ENCODE results near the gene OLIG3. TPM values are rescaled to one million over a fixed set of nuclear protein-coding genes. Genes with fewer than 3 reads are reported as not detected.

OLIG3 gene
- total RNA-seq, 1 donor from 2014 or later, result 0.14 TPM

- Mint-ChIP-seq H3K27me3 (ENCODE audit: low read depth, unreplicated experiment) (no peaks in the 10 kb centered on the region), H3K4me3 (ENCODE audit: unreplicated experiment) (no peak overlapping the region), H3K4me1 (ENCODE audit: low read depth, unreplicated experiment) (no peaks in the 10 kb centered on the region), H3K36me3 (ENCODE audit: low read depth, unreplicated experiment) (no peaks in the 10 kb centered on the region), H3K27ac (ENCODE audit: unreplicated experiment) (no peak overlapping the region), H3K9me3 (ENCODE audit: unreplicated experiment) (peaks cover 2% of the 10 kb centered on the region)
- no peak for FAIRE-seq
- TF ChIP-seq CTCF (IDR thresholded peaks at IDR 0.05; ENCODE audit: insufficient read depth, low read depth, low read length) (no peak), EZH2 (IDR thresholded peaks at IDR 0.05; ENCODE audit: insufficient read depth, low read length) (no peak)
- Histone ChIP-seq H3K27ac (ENCODE audit: low read depth, low read length) (no peak overlapping the region), H3K9ac (ENCODE audit: low read length) (no peak overlapping the region), H3K27me3 (ENCODE audit: insufficient read depth, low read length) (no peaks in the 10 kb centered on the region), H3K79me2 (ENCODE audit: insufficient read depth, low read length) (no peaks in the 10 kb centered on the region), H4K20me1 (ENCODE audit: insufficient read depth, low read length) (no peaks in the 10 kb centered on the region), H2AFZ (ENCODE audit: low read depth, low read length) (no peak overlapping the region), H3K9me3 (ENCODE audit: insufficient read depth, low read depth, low read length) (no peaks in the 10 kb centered on the region), H3K4me1 (ENCODE audit: insufficient read depth, low read length) (no peaks in the 10 kb centered on the region), H3K4me2 (ENCODE audit: low read length) (no peak overlapping the region), H3K36me3 (ENCODE audit: insufficient read depth, low read length) (no peaks in the 10 kb centered on the region), H3K4me3 (ENCODE audit: insufficient read depth, low read depth, low read length) (no peak overlapping the region)
- no peak for DNase-seq (ENCODE audit: low read depth)
These were observed 47.4 kb upstream of the OLIG3 start for GRCh38 chr6:137541534-137542063.

DNA sequence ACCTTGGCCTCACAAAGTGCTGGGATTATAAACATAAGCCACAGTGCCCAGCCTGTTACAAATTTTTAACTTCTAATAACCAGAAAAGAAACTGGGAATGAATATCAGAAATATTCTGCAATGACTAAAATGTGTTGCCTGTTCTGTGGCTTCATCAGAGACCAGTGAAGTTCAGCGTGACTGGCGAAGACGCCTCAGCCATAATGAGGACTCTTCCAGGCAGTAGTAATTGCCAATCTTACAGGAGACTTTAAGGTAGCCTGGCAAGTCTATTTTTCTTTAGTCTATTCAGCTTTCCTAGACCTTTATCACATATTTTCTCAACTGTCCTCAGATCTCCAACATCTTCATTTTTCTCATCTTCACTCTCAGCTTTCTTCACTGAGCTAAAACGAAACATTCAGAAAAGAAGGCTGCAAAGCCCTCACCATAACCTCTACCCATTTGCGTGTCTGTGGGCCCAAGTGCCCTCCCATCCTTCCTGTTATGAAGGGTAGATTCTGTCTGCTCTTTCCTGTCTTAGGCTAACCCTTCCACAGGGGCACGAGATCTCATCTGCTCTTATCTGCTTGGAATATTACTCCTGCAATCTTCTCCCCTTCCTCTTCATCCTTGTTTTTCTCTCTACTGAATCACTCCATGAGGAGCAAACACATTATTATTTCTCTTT lies 42.0 kb upstream of the OLIG3 start:
- Histone ChIP-seq H3K4me3 (ENCODE audit: insufficient read depth, low read depth, low read length) (no peak overlapping the region), H3K27me3 (ENCODE audit: insufficient read depth, low read length) (no peaks in the 10 kb centered on the region), H3K27ac (ENCODE audit: low read depth, low read length) (no peak overlapping the region), H3K9me3 (ENCODE audit: insufficient read depth, low read depth, low read length) (no peaks in the 10 kb centered on the region), H2AFZ (ENCODE audit: low read depth, low read length) (no peak overlapping the region), H3K4me1 (ENCODE audit: insufficient read depth, low read length) (no peaks in the 10 kb centered on the region), H3K79me2 (ENCODE audit: insufficient read depth, low read length) (no peaks in the 10 kb centered on the region), H3K36me3 (ENCODE audit: insufficient read depth, low read length) (no peaks in the 10 kb centered on the region), H3K9ac (ENCODE audit: low read length) (no peak overlapping the region), H4K20me1 (ENCODE audit: insufficient read depth, low read length) (no peaks in the 10 kb centered on the region), H3K4me2 (ENCODE audit: low read length) (no peak overlapping the region)
- DNase-seq (ENCODE audit: low read depth) (no peak), FAIRE-seq (no peak)
- TF ChIP-seq EZH2 (IDR thresholded peaks at IDR 0.05; ENCODE audit: insufficient read depth, low read length) (no peak), CTCF (IDR thresholded peaks at IDR 0.05; ENCODE audit: insufficient read depth, low read depth, low read length) (no peak)
- Mint-ChIP-seq H3K4me1 (ENCODE audit: low read depth, unreplicated experiment) (no peaks in the 10 kb centered on the region), H3K9me3 (ENCODE audit: unreplicated experiment) (no peaks in the 10 kb centered on the region), H3K27me3 (ENCODE audit: low read depth, unreplicated experiment) (no peaks in the 10 kb centered on the region), H3K4me3 (ENCODE audit: unreplicated experiment) (no peak overlapping the region), H3K27ac (ENCODE audit: unreplicated experiment) (no peak overlapping the region), H3K36me3 (ENCODE audit: low read depth, unreplicated experiment) (no peaks in the 10 kb centered on the region)

Data from astrocyte (in vitro differentiated cells and primary cell).